NCI-H1436 (cell line): ENCODE measurements around the gene RASA4.
"Not testable (repeated sequence)": the region's sequence is repeated elsewhere in the genome, so short reads cannot be mapped to it uniquely, and the experiment has no call there.

Experiments used
- DNase-seq: peaks from one replicate; lab custom pipeline; 2025; lab: John Stamatoyannopoulos, UW

The RASA4 gene

GRCh38 chr7:102616507-102617125, at the start of gene RASA4:
Gene RASA4, minus strand, starts transcription at chr7:102616756. Its CDS starts 67 bp downstream, at chr7:102616689.
- not testable (repeated sequence) for DNase-seq

DNA sequence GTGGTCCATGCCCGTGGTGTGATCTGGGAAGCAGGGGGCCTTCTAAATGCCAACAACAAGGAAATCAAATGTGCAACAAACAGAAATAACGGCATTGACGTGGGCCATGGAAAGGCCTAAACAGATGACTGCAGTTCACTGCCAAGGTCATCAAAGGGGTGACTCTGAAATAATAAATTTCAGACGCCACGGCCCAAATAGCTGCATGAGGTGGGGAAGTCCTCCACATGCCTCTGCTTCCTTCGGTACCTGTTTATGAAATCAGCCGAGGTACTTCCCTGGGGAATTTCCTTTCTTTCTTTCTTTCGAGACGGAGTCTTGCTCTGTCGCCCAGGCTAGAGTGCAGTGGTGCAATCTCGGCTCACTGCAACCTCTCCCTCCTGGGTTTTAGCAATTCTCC, 48.2 kb upstream of the RASA4 start:
- DNase-seq, result not testable (repeated sequence)

DNA sequence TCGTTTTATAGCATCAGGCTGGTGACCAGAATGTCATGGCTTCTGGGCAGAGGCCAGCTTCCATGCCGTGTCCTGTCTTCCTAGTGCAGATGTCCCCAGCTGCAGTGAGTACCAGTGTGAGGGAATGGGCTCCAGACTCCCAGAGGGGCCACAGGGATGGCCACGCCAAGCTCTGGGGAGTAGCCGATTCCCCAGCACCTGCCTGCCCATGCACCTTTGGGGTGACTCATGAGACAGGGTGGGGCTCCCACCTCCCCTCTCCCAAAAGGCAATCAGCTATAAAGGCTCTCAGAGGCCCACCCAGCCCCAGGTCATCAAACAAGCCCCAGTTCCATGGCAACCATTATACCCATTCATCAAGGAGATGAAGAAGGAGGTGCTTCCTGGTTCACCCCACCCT, 33.4 kb upstream of the RASA4 start, which contains the start of gene SPDYE2B:
TSS of gene SPDYE2B (plus strand) at position 396 of the 400 bp plus-strand sequence. CDS start 2,030 bp downstream, outside the sequence.
- DNase-seq, result not testable (repeated sequence)

DNA sequence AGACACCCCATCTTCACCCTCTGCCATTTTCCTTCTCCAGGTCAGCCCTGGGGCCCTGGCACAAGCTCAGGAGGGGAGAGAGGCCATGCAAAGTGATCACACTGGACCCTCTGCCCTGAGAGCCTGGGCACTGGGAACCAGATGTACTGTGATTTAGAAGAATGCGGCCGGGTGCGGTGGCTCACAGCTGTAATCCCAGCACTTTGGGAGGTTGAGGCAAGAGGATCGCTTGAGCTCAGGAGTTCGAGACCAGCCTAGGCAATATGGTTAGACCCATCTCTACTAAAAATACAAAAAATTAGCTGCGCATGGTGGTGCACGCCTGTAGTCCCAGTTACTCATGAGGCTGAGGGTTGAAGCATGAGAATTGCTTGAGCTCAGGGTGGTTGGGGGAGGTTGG, 31.3 kb upstream of the RASA4 start:
- DNase-seq, result not testable (repeated sequence)

- not testable (repeated sequence) for DNase-seq
Measured at GRCh38 chr7:102643404-102643803, 26.8 kb upstream of the RASA4 start.

DNA sequence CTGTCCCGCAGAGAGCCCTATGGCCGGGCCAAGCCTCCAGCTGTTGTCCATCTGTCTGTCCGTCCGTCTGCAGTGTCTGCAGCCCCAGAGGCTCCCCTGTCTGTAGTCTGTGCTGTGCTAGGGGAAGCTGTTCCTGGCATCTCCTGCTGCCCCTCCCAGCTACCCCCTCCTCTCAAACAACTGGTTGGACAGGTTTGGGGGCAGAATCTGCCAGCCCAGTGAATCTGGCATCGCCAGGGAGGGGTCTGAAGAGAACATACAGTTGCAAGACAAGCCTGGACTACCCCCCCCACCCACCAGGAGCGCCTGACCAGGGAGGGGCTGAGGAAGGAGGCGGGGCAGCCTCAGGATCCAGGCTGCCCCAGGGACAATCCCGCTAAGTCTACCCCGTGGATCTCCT, 26.1 kb upstream of the RASA4 start, which contains the start of gene UPK3BL1:
TSS of gene UPK3BL1 (minus strand) at position 101 of the 400 bp plus-strand sequence. CDS start at position 51, 50 bp downstream.
- not testable (repeated sequence) for DNase-seq

DNA sequence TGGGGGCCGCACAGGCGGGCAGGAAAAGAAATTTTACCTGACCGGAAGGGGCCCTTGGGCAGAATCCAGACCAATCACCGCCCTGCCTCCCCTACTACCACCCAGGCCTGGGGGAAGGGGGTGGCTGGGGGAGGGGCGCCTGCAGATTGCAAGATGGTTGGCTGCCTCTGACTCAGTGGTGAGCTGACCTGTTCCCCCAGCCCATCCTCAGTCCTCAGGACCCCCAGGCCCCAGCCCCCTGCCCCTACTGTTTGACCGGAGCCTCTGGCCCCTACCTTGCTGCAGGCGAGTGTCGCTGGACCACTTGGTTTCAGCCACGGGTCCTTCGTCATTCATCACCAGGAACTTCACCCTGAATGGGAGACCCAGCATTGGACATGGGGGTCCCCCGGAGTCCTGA, 22.3 kb upstream of the RASA4 start:
- DNase-seq, result not testable (repeated sequence)

DNA sequence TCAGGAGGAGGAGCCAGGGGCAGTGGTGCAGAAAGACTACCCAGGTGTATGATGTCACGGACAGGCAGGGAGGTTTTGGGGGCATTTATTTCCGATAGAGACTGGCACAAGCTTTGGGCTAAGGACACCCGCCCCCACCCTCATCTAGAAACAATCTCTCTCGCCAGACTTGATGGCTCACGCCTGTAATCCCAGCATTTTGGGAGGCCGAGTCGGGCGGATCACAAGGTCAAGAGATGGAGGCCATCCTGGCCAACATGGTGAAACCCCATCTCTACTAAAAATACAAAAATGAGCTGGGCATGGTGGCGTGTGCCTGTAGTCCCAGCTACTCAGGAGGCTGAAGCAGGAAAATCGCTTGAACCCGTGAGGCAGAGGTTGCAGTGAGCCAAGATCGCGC, 20.4 kb upstream of the RASA4 start:
- DNase-seq, result not testable (repeated sequence)

DNA sequence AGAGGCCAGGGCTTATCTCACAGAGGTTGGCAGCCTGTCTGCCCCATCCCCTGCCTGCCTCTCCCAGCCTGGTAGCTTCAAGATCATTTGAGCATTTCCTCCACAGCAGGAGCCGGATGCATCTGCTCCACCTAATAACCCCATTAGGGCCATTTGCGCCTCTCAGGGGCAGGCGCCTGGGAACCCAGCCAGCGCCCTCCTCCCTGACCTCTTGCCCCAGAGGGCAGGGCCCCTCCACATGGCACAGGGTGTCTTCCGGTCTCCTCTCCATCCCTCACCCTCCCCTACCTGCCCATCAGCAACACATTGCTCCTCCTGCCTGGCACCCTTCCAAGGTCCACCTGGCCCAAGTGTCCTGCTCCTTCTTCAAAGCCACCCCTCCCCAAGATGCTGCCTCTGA, 18.8 kb upstream of the RASA4 start:
- DNase-seq, result not testable (repeated sequence)

GRCh38 chr7:102634299-102634698, 17.7 kb upstream of the RASA4 start:
- DNase-seq, result not testable (repeated sequence)

DNA sequence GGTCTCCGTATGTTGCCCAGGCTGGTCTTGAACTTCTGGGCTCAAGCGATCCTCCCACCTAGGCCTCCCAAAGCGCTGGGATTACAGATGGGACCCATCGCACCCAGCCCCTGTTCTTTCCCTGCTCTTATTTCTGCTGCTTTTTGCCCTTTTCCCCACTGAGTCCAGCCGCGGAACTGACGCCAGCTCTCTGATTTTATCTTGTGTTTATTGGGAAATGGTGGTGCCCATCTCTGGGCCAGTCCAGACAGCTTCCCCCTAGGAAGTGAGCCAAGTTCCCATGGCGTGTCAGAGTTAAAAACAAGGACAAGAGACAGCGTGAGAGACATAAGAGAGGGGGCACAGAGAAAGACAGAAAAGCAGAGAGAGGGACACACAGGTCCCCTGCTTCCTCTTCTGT, 14.1 kb upstream of the RASA4 start:
- DNase-seq, result not testable (repeated sequence)

DNA sequence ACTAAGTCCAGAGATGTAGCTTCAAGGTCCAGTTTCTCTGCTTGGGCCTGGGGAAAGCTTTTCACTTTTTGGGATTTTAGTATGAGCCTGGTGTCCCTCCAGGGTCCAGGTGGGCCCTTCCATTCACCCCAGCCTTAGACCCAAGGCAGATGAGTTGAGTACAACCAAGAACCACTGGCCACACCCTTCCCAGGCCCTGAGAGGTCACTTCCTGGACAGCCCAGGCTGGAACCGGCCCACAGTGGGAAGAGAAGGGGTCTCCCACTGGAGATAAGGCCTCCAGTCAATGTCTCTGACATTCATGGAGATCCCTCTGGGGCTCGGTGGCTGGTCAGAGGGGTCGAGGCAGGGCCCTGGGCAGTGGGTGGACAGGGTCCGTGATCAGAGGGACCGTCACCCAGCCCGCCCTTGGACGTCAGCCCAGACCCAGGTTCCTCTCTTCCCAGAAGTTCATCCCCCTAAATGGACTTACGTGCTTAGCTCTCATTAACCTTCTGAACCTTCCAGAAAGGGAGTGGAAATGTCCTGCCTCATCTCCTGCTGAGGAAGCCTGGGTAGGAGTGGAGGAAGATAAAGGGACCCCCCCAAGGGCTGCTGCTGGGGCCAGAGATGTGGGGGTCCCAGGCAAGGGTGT, 10.8 kb upstream of the RASA4 start:
- DNase-seq, result not testable (repeated sequence)

GRCh38 chr7:102618122-102618521, 1.6 kb upstream of the RASA4 start:
- DNase-seq, result not testable (repeated sequence)

GRCh38 chr7:102615930-102616329, 626 bp downstream of the RASA4 start:
- not testable (repeated sequence) for DNase-seq

- DNase-seq, result not testable (repeated sequence)
Measured at GRCh38 chr7:102614873-102615272, 1.7 kb downstream of the RASA4 start.

DNA sequence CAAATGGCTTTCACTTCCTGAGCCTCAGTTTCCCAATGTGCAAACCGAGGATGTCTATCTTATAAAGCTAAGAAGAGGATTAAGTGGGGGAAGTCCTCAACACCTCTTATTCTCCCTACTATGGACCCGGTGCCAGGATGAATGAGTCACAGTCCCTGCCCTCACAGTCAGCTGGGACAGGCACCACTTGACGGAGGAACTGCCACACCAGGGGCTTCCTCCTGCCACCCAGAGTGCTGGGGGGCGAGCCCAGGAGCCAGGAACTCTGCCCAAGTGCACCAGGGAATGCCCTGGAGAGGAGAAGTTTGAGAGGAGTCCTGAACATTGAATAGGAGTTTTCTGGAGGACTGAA, 2.2 kb downstream of the RASA4 start:
- DNase-seq, result not testable (repeated sequence)

DNA sequence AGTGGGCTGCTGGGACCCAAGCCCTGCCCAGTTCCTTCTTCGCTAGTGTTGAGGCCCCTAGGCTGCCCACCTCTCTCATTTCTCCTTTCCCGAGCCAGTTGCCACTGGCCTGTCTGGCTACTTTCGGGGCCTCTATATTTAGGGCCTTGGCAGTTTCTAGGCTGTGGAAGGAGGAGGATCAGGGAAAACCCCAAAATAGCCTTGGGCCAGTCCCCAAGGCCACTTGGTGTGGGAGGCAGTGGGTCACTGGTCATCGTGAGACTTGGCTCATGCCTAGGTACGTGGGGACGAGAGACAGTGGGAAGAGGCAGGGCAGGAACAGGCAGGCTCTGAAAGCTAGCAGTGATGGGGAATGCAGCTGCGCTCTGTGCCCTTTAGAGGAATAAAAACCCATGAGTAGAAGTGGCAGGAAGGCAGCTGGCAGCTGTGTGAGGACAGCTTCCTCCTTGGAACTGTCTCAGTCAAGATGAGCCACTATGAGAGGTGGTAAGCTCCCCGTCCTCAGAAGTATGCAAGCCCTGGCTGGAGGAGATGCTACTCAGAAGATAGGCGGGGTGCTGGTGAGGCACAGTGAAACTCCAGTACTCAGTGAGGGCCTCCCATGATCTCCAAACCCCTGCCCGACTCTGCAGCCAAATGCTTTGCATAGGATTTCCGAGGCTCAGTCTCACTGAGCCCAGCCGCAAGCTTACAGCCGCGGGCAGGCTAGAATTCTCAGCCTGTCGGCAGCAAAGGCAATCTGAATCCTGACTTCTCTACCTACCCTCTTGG, 2.8 kb downstream of the RASA4 start:
- not testable (repeated sequence) for DNase-seq

GRCh38 chr7:102611675-102612325, 4.8 kb downstream of the RASA4 start:
- DNase-seq, result not testable (repeated sequence)

DNA sequence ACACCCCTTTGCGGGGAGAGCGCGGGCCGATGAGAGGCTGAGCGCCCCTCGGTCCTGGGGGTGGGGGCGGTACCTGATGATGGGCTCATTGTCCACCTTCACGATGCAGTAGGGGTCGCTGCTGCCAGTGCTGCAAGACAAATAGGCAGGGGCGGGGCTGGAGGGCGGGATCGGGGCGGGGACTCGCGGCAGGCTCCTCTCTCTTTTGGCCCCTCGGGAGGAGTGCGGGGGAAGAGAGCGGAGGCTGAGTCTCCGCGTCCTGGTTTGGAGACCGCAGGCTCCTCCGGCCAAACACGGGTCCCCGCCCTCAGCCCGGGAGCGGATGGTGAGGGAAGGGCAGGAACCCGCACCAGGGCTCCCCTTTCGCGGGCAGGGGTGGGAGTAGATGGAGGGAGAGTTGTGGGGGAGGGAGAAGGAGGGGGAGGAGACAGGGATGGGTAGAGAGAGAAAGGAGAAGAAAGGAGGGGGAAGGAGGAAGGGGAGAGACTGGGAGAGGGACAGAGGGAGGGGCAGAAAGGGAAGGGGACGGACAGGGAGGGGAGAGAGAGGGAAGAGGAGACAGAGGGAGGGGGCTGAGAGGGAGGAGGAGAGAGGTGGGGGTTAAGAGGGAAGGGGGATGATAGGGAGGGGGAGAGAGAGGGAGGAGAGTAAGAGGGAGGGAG, 5.4 kb downstream of the RASA4 start:
- DNase-seq, result not testable (repeated sequence)

- DNase-seq, result not testable (repeated sequence)
Measured at GRCh38 chr7:102610441-102610840, 6.1 kb downstream of the RASA4 start.

- DNase-seq, result not testable (repeated sequence)
Measured at GRCh38 chr7:102609734-102610133, 6.8 kb downstream of the RASA4 start.
